Measurements from ENCODE around the gene CCL1.

Gene CCL1

GRCh38 chr17:34363183-34363661 is at the start of gene CCL1:
Gene CCL1 (minus strand): TSS chr17:34363233. CDS start chr17:34363161, 72 bp downstream.
- no peak for DNase-seq (ENCODE audit: low spot score)
- TF ChIP-seq CTCF (IDR thresholded peaks at IDR 0.05) = no peak
- Histone ChIP-seq H3K4me3 (no peak within 1 kb of the TSS), H3K27ac (no peak within 1 kb of the TSS)

GRCh38 chr17:34412534-34412933 is 49.5 kb upstream of the CCL1 start:
- Histone ChIP-seq H3K27ac (no peak overlapping the region), H3K4me3 (no peak overlapping the region)
- no peak for DNase-seq (ENCODE audit: low spot score)
- TF ChIP-seq CTCF (IDR thresholded peaks at IDR 0.05) = no peak

GRCh38 chr17:34411646-34412421 is 48.8 kb upstream of the CCL1 start:
- no peak for TF ChIP-seq CTCF (IDR thresholded peaks at IDR 0.05)
- Histone ChIP-seq H3K4me3 (no peak overlapping the region), H3K27ac (no peak overlapping the region)
- DNase-seq (ENCODE audit: low spot score) = no peak

- peak; percentile 17 for DNase-seq (ENCODE audit: low spot score)
- no peak for TF ChIP-seq CTCF (IDR thresholded peaks at IDR 0.05)
- Histone ChIP-seq H3K27ac (no peak overlapping the region), H3K4me3 (no peak overlapping the region)
Observed at GRCh38 chr17:34409352-34409751, 46.3 kb upstream of the CCL1 start.

GRCh38 chr17:34408439-34408838 is 45.4 kb upstream of the CCL1 start:
- H3K4me3 ChIP-seq = no peak overlapping the region
- no peak for TF ChIP-seq CTCF (IDR thresholded peaks at IDR 0.05)
- no peak for DNase-seq (ENCODE audit: low spot score)
- no peak overlapping the region for H3K27ac ChIP-seq

- peak; percentile 17 for DNase-seq (ENCODE audit: low spot score)
- no peak for TF ChIP-seq CTCF (IDR thresholded peaks at IDR 0.05)
- no peak overlapping the region for H3K4me3 ChIP-seq
- H3K27ac ChIP-seq = no peak overlapping the region
Observed at GRCh38 chr17:34406226-34406625, 43.2 kb upstream of the CCL1 start.

GRCh38 chr17:34403006-34403405 is 40.0 kb upstream of the CCL1 start:
- no peak for DNase-seq (ENCODE audit: low spot score)

More at GRCh38 chr17:34403006-34403405, 40.0 kb upstream of the CCL1 start:
- TF ChIP-seq CTCF (IDR thresholded peaks at IDR 0.05) = no peak
- Histone ChIP-seq H3K27ac (no peak overlapping the region), H3K4me3 (no peak overlapping the region)

Data from coronary artery (tissue), 2 donors.